ENCODE data around the gene TTC7B.

Gene TTC7B

GRCh38 chr14:90733139-90733808, 83.0 kb downstream of the TTC7B start:
- DNase-seq = no peak

GRCh38 chr14:90732718-90733117, 83.5 kb downstream of the TTC7B start:
- DNase-seq = no peak

- DNase-seq = no peak
Measured at GRCh38 chr14:90732139-90732538, 84.1 kb downstream of the TTC7B start.

- no peak for DNase-seq
Measured at GRCh38 chr14:90731487-90731886, 84.7 kb downstream of the TTC7B start.

- DNase-seq = no peak
Measured at GRCh38 chr14:90730206-90730766, 85.9 kb downstream of the TTC7B start.

GRCh38 chr14:90728951-90729350, 87.3 kb downstream of the TTC7B start:
- no peak for DNase-seq

- no peak for DNase-seq
Measured at GRCh38 chr14:90727082-90727481, 89.1 kb downstream of the TTC7B start.

- DNase-seq = no peak
Measured at GRCh38 chr14:90726656-90727055, 89.6 kb downstream of the TTC7B start.

GRCh38 chr14:90724866-90725265, 91.4 kb downstream of the TTC7B start:
- DNase-seq = no peak

GRCh38 chr14:90722590-90722989, 93.6 kb downstream of the TTC7B start:
- DNase-seq = no peak

GRCh38 chr14:90721619-90722305, 94.5 kb downstream of the TTC7B start:
- DNase-seq = no peak

- DNase-seq = no peak
Measured at GRCh38 chr14:90720832-90721231, 95.4 kb downstream of the TTC7B start.

- no peak for DNase-seq
Measured at GRCh38 chr14:90720336-90720735, 95.9 kb downstream of the TTC7B start.

- no peak for DNase-seq
Measured at GRCh38 chr14:90717916-90718315, 98.3 kb downstream of the TTC7B start.

- DNase-seq = no peak
Measured at GRCh38 chr14:90715993-90716392, 100.2 kb downstream of the TTC7B start.

- no peak for DNase-seq
Measured at GRCh38 chr14:90715495-90715894, 100.7 kb downstream of the TTC7B start.

- no peak for DNase-seq
Measured at GRCh38 chr14:90714811-90715210, 101.4 kb downstream of the TTC7B start.

GRCh38 chr14:90704738-90705392, 111.4 kb downstream of the TTC7B start:
- no peak for DNase-seq

GRCh38 chr14:90703841-90704737, 112.1 kb downstream of the TTC7B start:
- DNase-seq = no peak

GRCh38 chr14:90700933-90701776, 115.1 kb downstream of the TTC7B start:
- DNase-seq = peak; percentile 43

- DNase-seq = no peak
Measured at GRCh38 chr14:90699016-90699415, 117.2 kb downstream of the TTC7B start.

GRCh38 chr14:90698379-90698869, 117.8 kb downstream of the TTC7B start:
- peak; percentile 84 for DNase-seq
